ENCODE measurements around the gene SGIP1.

DNA sequence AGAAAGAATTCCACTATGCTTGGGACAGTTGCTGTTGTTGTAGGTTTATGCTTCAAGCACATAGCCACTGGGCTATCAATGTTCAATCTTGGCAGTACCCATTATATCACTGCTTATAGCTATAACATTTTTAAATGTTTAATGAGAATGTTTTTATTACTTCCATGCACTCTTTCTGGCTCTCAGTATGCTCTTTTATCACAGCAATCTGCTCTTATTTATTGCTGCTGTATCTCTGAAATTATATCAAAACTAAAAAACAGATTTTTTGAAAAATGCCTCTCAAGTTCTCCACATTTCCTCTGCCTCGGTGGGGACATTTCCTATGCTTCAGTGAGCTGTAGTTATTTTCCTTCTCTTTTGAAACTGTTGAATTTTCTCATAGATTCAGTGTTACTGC lies 5.4 kb upstream of the SGIP1 start:
- TF ChIP-seq POLR2AphosphoS5 (IDR thresholded peaks at IDR 0.05) (no peak), CTCF (IDR thresholded peaks at IDR 0.05) (no peak), POLR2A (IDR thresholded peaks at IDR 0.05) (no peak), EP300 (IDR thresholded peaks at IDR 0.05) (no peak)

Measured in sigmoid colon (tissue), 4 donors.